Natural killer cell treated with Interleukin-12 subunit alpha and Interleukin-12 subunit beta and Interleukin-15 and Interleukin-18, amount 100 ng/mL, for 72 hours (primary cell): ENCODE results near the gene SLC6A1. TPM values are rescaled to one million over a fixed set of nuclear protein-coding genes. Genes with fewer than 3 reads are reported as not detected.
"Not testable (repeated sequence)": the region's sequence is repeated elsewhere in the genome, so short reads cannot be mapped to it uniquely, and the experiment has no call there.

Source experiments
- ATAC-seq, 2 donors: fragments of 150-1000 bp; cut with Tn5 transposase in 1 of 2; sonication (Bioruptor Pico), chemical (Tn5 transposase) in 1 of 2; 2 replicates each; pipeline ENCODE4 v1.10.0; 2021
- DNase-seq: peaks from one replicate; pipeline ENCODE4 v3.0.0; 2022; ENCODE audit warnings: low spot score
- H3K27ac Mint-ChIP-seq, 2 donors: 1 replicate in 1 of 2; 2 replicates in 1 of 2; pipeline ENCODE4 v1.8.0; 2022; ENCODE audit warnings: mixed read lengths in 2 of 2, mild to moderate bottlenecking in 1 of 2, moderate library complexity in 1 of 2
- H3K27me3 Mint-ChIP-seq, 2 donors: 1 replicate in 1 of 2; 2 replicates in 1 of 2; pipeline ENCODE4 v1.8.0; 2022; ENCODE audit warnings: mixed read lengths in 2 of 2
- H3K36me3 Mint-ChIP-seq: one replicate; pipeline ENCODE4 v1.8.0; 2022; ENCODE audit warnings: mixed read lengths
- H3K4me1 Mint-ChIP-seq, 2 donors: 1 replicate in 1 of 2; 2 replicates in 1 of 2; pipeline ENCODE4 v1.8.0; 2022; ENCODE audit warnings: low read depth in 2 of 2, mixed read lengths in 2 of 2, mild to moderate bottlenecking in 1 of 2
- H3K4me3 Mint-ChIP-seq: one replicate; pipeline ENCODE4 v1.8.0; 2022; ENCODE audit warnings: mixed read lengths
- H3K9me3 Mint-ChIP-seq: 2 replicates; pipeline ENCODE4 v1.8.0; 2022; ENCODE audit warnings: mixed read lengths
- total RNA-seq, 2 donors: library from RNA; stranded (reverse); gene quantifications; one replicate each; pipeline ENCODE4 v1.2.3, GENCODE V29; 2022

SLC6A1 gene
- total RNA-seq, 2 donors from 2014 or later, result not detected

- ATAC-seq (no peak), DNase-seq (no peak)
- Mint-ChIP-seq H3K36me3 (no peaks in the 10 kb centered on the region), H3K9me3 (no peaks in the 10 kb centered on the region), H3K4me3 (no peak overlapping the region), H3K4me1 (peaks cover 0 to 3% of the 10 kb centered on the region in 2 donors), H3K27me3 (peaks cover 12 to 30% of the 10 kb centered on the region in 2 donors), H3K27ac (no peak overlapping the region)
Measured at GRCh38 chr3:11057655-11058054, 65.1 kb downstream of the SLC6A1 start.

DNA sequence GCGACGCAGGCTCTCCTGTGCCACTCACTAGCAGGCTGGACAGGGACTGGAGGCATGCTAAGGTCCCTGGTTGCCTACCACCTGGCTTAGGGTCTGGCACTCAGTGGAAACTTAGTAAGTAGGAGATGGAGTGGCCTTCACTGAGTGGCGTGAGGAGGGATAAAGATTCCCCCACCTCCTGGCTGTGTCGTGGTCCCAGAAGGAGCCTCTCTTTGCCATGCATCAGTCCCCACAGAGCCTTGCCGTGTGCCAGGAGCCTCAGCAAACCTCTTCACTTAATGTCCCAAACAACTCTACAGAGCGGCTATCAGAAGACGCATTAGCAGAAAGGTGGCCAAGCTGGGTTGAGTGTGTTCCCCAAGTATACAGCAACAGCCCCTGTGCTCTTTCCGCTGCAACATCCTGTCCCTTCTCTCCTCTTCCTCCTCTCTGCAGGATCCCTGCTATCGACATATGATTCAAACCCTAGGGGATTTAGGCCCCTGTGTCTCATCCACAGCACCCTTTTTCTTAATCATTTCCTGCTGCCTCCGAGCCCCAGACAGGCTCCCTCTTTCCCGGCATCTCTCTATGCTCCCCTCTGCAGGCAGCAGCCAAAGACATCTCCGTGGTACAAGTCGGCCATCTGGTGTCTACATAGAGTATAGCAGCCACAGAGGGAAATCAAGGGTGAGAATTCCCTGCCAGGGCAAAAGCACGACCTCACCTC, 66.7 kb downstream of the SLC6A1 start:
- DNase-seq (no peak), ATAC-seq (peak in 1 of 2 donors; percentile 69)
- Mint-ChIP-seq H3K27ac (no peak overlapping the region), H3K4me1 (peaks cover 0 to 3% of the 10 kb centered on the region in 2 donors), H3K4me3 (no peak overlapping the region), H3K9me3 (no peaks in the 10 kb centered on the region), H3K27me3 (peaks cover 9 to 25% of the 10 kb centered on the region in 2 donors), H3K36me3 (no peaks in the 10 kb centered on the region)

DNA sequence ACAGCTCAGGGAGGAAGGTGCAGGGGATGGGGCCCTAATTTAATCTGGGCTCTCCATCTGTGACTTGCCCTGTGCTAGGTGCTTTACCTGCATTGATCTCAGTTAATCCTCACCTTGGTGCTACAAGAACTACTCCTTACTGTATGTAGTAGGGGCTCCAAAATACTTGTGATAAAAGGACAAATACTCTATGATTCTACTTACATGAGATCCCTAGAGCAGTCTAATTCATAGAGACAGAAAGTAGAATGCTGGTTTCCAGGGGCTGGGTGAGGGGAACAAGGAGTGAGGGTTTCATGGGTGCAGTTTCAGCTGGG, 67.2 kb downstream of the SLC6A1 start:
- DNase-seq (no peak), ATAC-seq (no peak)
- Mint-ChIP-seq H3K27ac (no peak overlapping the region), H3K4me1 (peaks cover 0 to 3% of the 10 kb centered on the region in 2 donors), H3K27me3 (peaks cover 9 to 25% of the 10 kb centered on the region in 2 donors), H3K9me3 (no peaks in the 10 kb centered on the region), H3K36me3 (no peaks in the 10 kb centered on the region), H3K4me3 (no peak overlapping the region)

- Mint-ChIP-seq H3K4me3 (no peak overlapping the region), H3K27me3 (peaks cover 14 to 25% of the 10 kb centered on the region in 2 donors), H3K36me3 (no peaks in the 10 kb centered on the region), H3K4me1 (peaks cover 0 to 3% of the 10 kb centered on the region in 2 donors), H3K27ac (no peak overlapping the region), H3K9me3 (no peaks in the 10 kb centered on the region)
- ATAC-seq, result peak; percentile 48 to 61
- no peak for DNase-seq
Measured at GRCh38 chr3:11060500-11061251, 68.1 kb downstream of the SLC6A1 start.

- ATAC-seq, H3K27ac Mint-ChIP-seq, H3K4me3 Mint-ChIP-seq, H3K9me3 Mint-ChIP-seq, H3K36me3 Mint-ChIP-seq, DNase-seq, H3K4me1 Mint-ChIP-seq: not testable (repeated sequence)
- H3K27me3 Mint-ChIP-seq, result peaks cover 14 to 25% of the 10 kb centered on the region in 2 donors
Measured at GRCh38 chr3:11061268-11061871, 68.8 kb downstream of the SLC6A1 start.

DNA sequence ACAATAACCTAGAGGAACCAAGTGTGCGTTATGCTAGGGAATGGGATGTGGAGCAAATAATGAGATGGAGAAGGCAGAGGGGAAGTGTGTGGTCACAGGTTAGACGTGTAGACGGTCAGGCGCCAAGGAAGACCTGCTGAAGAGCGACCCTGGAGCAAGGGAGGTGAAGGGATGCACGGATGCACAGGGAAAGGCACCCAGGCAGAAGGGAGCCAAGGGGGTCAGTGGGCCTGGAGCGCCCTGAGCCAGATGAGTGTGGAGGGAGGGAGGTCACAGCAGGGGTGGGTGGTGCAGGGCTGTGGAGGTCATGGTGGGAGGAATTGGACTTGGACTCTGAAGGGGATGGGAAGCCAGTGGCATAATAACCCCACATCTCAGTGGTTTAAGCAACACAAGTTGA, 70.2 kb downstream of the SLC6A1 start:
- Mint-ChIP-seq H3K27me3 (peaks cover 10 to 17% of the 10 kb centered on the region in 2 donors), H3K27ac (no peak overlapping the region), H3K9me3 (no peaks in the 10 kb centered on the region), H3K36me3 (no peaks in the 10 kb centered on the region), H3K4me3 (no peak overlapping the region), H3K4me1 (peaks cover 0 to 3% of the 10 kb centered on the region in 2 donors)
- no peak for DNase-seq
- peak in 1 of 2 donors; percentile 30 for ATAC-seq

DNA sequence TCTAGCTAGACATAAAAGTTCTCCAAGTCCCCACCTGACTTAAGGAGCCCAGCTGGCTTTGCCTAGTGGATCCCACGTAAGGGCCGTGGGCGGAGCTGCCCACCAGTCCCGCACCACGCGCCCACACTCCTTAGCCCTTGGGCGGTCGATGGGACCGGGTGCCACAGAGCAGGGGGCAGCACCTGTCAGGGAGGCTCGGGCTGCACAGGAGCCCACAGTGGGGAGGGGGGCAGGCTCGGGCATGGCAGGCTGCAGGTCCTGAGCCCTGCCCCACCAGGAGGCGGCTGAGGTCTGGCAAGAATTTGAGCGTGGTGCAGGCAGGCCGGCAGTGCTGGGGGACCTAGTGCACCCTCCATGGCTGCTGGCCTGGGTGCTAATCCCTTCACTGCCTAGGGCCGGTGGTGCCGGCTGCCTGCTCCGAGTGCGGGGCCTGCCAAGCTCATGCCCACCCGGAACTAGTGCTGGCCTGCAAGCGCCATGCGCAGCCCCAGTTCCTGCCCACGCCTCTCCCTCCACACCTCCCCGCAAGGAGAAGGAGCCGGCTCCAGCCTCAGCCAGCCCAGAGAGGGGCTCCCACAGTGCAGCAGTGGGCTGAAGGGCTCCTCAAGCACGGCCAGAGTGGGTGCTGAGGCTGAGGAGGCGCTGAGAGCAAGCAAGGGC, 78.7 kb downstream of the SLC6A1 start:
- ATAC-seq, result no peak

GRCh38 chr3:11072631-11073030, 80.1 kb downstream of the SLC6A1 start:
- Mint-ChIP-seq H3K27ac (no peak overlapping the region), H3K27me3 (peaks cover 15 to 46% of the 10 kb centered on the region in 2 donors), H3K4me3 (no peak overlapping the region), H3K4me1 (no peaks in the 10 kb centered on the region), H3K9me3 (no peaks in the 10 kb centered on the region), H3K36me3 (no peaks in the 10 kb centered on the region)
- no peak for ATAC-seq
- no peak for DNase-seq

More for the DNA sequence above, 78.7 kb downstream of the SLC6A1 start:
- Mint-ChIP-seq H3K4me3 (no peak overlapping the region), H3K36me3 (no peaks in the 10 kb centered on the region), H3K27ac (no peak overlapping the region), H3K9me3 (no peaks in the 10 kb centered on the region), H3K4me1 (no peaks in the 10 kb centered on the region), H3K27me3 (peaks cover 18 to 41% of the 10 kb centered on the region in 2 donors)
- no peak for DNase-seq

GRCh38 chr3:11074011-11074410, 81.5 kb downstream of the SLC6A1 start:
- ATAC-seq (no peak), DNase-seq (no peak)
- H3K9me3 Mint-ChIP-seq, result no peaks in the 10 kb centered on the region
- H3K27ac Mint-ChIP-seq, result no peak overlapping the region
- H3K4me1 Mint-ChIP-seq, result no peaks in the 10 kb centered on the region
- no peaks in the 10 kb centered on the region for H3K36me3 Mint-ChIP-seq
- H3K27me3 Mint-ChIP-seq, result peaks cover 13 to 35% of the 10 kb centered on the region in 2 donors
- H3K4me3 Mint-ChIP-seq, result no peak overlapping the region

DNA sequence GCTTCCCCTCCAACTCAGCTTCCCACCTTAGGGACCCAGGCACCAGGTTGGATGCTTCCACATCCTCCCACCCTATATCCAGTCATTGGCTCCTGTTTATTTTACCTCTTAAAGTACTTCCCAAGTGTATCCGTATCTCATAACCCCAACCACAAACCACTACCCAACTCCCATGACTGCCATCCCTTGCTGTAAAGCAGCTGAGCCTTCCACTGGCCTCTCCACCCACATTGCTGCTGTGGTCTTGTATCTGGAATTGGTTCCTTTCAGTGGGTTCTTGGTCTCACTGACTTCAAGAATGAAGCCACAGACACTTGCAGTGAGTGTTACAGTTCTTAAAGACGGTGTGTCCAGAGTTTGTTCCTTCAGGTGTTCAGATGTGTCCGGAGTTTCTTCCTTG, 81.9 kb downstream of the SLC6A1 start:
- H3K9me3 Mint-ChIP-seq, result no peaks in the 10 kb centered on the region
- no peak overlapping the region for H3K4me3 Mint-ChIP-seq
- no peaks in the 10 kb centered on the region for H3K4me1 Mint-ChIP-seq
- no peak for DNase-seq
- peaks cover 13 to 35% of the 10 kb centered on the region in 2 donors for H3K27me3 Mint-ChIP-seq
- H3K27ac Mint-ChIP-seq, result no peak overlapping the region
- ATAC-seq, result no peak
- H3K36me3 Mint-ChIP-seq, result no peaks in the 10 kb centered on the region

DNA sequence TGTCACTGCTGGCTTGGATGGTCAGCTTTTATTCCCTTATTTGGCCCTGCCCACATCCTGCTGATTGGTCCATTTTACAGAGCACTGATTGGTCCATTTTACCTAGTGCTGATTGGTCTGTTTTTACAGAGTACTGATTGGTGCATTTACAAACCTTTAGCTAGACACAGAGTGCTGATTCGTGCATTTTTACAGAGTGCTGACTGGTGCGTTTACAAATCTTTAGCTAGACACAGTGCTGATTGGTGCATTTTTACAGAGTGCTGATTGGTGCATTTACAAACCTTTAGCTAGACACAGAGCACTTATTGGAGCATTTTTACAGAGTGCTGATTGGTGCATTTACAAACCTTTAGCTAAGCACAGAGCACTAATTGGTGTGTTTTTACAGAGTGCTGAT, 82.6 kb downstream of the SLC6A1 start:
- H3K4me1 Mint-ChIP-seq, DNase-seq, H3K4me3 Mint-ChIP-seq, H3K27ac Mint-ChIP-seq, ATAC-seq, H3K9me3 Mint-ChIP-seq, H3K36me3 Mint-ChIP-seq: not testable (repeated sequence)
- H3K27me3 Mint-ChIP-seq, result peaks cover 13 to 35% of the 10 kb centered on the region in 2 donors

DNA sequence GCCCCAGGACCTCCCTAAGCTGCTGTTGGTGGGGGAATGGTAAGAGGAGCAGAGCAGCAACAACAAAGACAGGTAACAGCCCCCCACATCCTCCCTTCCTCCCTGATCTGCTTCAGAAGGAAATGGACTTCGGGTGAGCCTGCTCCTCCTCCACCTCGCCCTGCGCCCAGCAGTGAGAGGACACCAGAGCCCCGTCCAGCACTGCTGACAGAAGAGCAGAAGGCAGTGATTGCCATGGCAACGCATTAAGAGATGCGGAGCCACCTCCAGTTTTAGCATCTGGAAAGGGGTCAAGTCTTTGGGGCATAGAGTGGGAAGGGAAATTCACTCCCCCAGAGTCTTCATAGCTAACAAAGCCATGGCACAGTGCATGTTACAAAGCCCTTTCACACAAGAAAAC, 84.2 kb downstream of the SLC6A1 start:
- H3K27ac Mint-ChIP-seq, result no peak overlapping the region
- ATAC-seq (peak in 1 of 2 donors; percentile 24), DNase-seq (no peak)
- H3K4me1 Mint-ChIP-seq, result no peaks in the 10 kb centered on the region
- no peaks in the 10 kb centered on the region for H3K36me3 Mint-ChIP-seq
- H3K27me3 Mint-ChIP-seq, result peaks cover 15 to 43% of the 10 kb centered on the region in 2 donors
- no peaks in the 10 kb centered on the region for H3K9me3 Mint-ChIP-seq
- no peak overlapping the region for H3K4me3 Mint-ChIP-seq

DNA sequence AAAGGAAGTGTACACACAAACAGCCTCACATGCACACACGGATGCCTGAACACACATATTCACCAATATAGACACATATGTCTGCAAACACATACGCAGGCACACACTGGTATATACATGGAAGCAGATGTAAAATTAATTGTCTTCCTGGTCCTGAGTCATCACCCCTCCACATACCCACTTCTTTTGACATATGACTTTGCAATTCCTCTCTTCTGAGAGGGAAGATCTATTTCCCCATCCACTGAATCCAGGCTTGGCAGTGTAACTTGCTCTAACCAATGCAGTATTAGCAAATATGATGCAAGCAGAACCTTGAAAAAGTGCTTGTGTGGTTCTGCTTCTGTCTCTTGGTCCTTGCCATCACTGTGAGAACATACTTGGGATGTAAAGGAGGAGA, 84.9 kb downstream of the SLC6A1 start:
- no peak overlapping the region for H3K4me3 Mint-ChIP-seq
- DNase-seq, result no peak
- no peaks in the 10 kb centered on the region for H3K4me1 Mint-ChIP-seq
- no peak for ATAC-seq
- H3K27ac Mint-ChIP-seq, result no peak overlapping the region
- peaks cover 15 to 43% of the 10 kb centered on the region in 2 donors for H3K27me3 Mint-ChIP-seq
- no peaks in the 10 kb centered on the region for H3K36me3 Mint-ChIP-seq
- no peaks in the 10 kb centered on the region for H3K9me3 Mint-ChIP-seq
